Type B pancreatic cell (in vitro differentiated cells): ENCODE results near the gene HERC3. TPM values are rescaled to one million over a fixed set of nuclear protein-coding genes. Genes with fewer than 3 reads are reported as not detected.

Source experiments
- DNase-seq: peaks from one replicate; pipeline ENCODE4 v3.0.0; 2021; ENCODE audit warnings: mixed read lengths; ENCODE audit not compliant: unreplicated experiment; ENCODE audit errors: extremely low spot score
- H3K27ac Mint-ChIP-seq: 2 replicates; pipeline ENCODE4 v1.8.0; 2021; ENCODE audit warnings: mild to moderate bottlenecking, mixed read lengths
- H3K27me3 Mint-ChIP-seq: 2 replicates; pipeline ENCODE4 v1.8.0; 2021; ENCODE audit warnings: mixed read lengths
- H3K36me3 Mint-ChIP-seq: 2 replicates; pipeline ENCODE4 v1.8.0; 2021; ENCODE audit warnings: mixed read lengths
- H3K4me1 Mint-ChIP-seq: one replicate; pipeline ENCODE4 v1.8.0; 2021; ENCODE audit warnings: mixed read lengths; ENCODE audit not compliant: unreplicated experiment
- H3K4me3 Mint-ChIP-seq: 2 replicates; pipeline ENCODE4 v1.8.0; 2021; ENCODE audit warnings: mild to moderate bottlenecking, mixed read lengths
- H3K9me3 Mint-ChIP-seq: 2 replicates; pipeline ENCODE4 v1.8.0; 2021; ENCODE audit warnings: mixed read lengths
- CTCF ChIP-seq: fragments of 200-600 bp; sonication (generic); conservative IDR thresholded peaks from 2 replicates; pipeline ENCODE4 v1.5.0; 2021; ENCODE audit warnings: antibody characterized with exemption, mild to moderate bottlenecking
- long read RNA-seq: library from polyadenylated mRNA; unstranded; transcript quantifications from one replicate; pipeline ENCODE4 v2.0.0, GENCODE V29; 2020
- total RNA-seq: library from RNA; stranded (reverse); gene quantifications from 2 replicates; pipeline ENCODE4 v1.2.1, GENCODE V29; 2021; ENCODE audit warnings: low replicate concordance

HERC3 gene
- 13.3 and 14.1 TPM in 2 replicates for total RNA-seq
- long read RNA-seq, full-length matches to known transcripts = 1 of 12 reads
- long read RNA-seq, partial matches to known transcripts = 5 of 12 reads
- long read RNA-seq, other reads (novel, unspliced or antisense) = 6 of 12 reads

GRCh38 chr4:88591787-88592599 is at the start of gene HERC3:
HERC3 (plus strand) TSS chr4:88592480; CDS start chr4:88605824, 13,344 bp downstream.
- TF ChIP-seq CTCF = peak; percentile 39
- Mint-ChIP-seq H3K9me3 (no peaks in the 10 kb centered on the region), H3K27ac (peak within 1 kb of the TSS; percentile 90), H3K4me3 (peak within 1 kb of the TSS; percentile 98), H3K4me1 (peaks cover 5% of the 10 kb centered on the region), H3K27me3 (peaks cover 36% of the 10 kb centered on the region), H3K36me3 (peaks cover 9% of the 10 kb centered on the region)
- DNase-seq = peak; percentile 94

GRCh38 chr4:88549815-88550214 is 42.5 kb upstream of the HERC3 start:
- no peak for DNase-seq
- no peak for TF ChIP-seq CTCF
- H3K27me3 Mint-ChIP-seq = peaks cover 3% of the 10 kb centered on the region
- no peaks in the 10 kb centered on the region for H3K36me3 Mint-ChIP-seq
- no peaks in the 10 kb centered on the region for H3K4me1 Mint-ChIP-seq
- H3K4me3 Mint-ChIP-seq = no peak overlapping the region
- H3K27ac Mint-ChIP-seq = no peak overlapping the region
- no peaks in the 10 kb centered on the region for H3K9me3 Mint-ChIP-seq

GRCh38 chr4:88567591-88567990 is 24.7 kb upstream of the HERC3 start:
- no peaks in the 10 kb centered on the region for H3K27me3 Mint-ChIP-seq
- TF ChIP-seq CTCF = no peak
- H3K27ac Mint-ChIP-seq = no peak overlapping the region
- no peaks in the 10 kb centered on the region for H3K4me1 Mint-ChIP-seq
- DNase-seq = no peak
- H3K9me3 Mint-ChIP-seq = no peaks in the 10 kb centered on the region
- no peak overlapping the region for H3K4me3 Mint-ChIP-seq
- no peaks in the 10 kb centered on the region for H3K36me3 Mint-ChIP-seq

GRCh38 chr4:88570001-88570400 is 22.3 kb upstream of the HERC3 start:
- Mint-ChIP-seq H3K9me3 (no peaks in the 10 kb centered on the region), H3K36me3 (no peaks in the 10 kb centered on the region), H3K4me3 (no peak overlapping the region), H3K4me1 (peaks cover 11% of the 10 kb centered on the region), H3K27me3 (no peaks in the 10 kb centered on the region), H3K27ac (no peak overlapping the region)
- TF ChIP-seq CTCF = no peak
- no peak for DNase-seq

GRCh38 chr4:88573276-88573980 is 18.9 kb upstream of the HERC3 start:
- Mint-ChIP-seq H3K4me3 (no peak overlapping the region), H3K36me3 (no peaks in the 10 kb centered on the region), H3K27me3 (no peaks in the 10 kb centered on the region), H3K27ac (no peak overlapping the region), H3K9me3 (no peaks in the 10 kb centered on the region), H3K4me1 (peaks cover 11% of the 10 kb centered on the region)
- TF ChIP-seq CTCF = no peak
- DNase-seq = no peak
